BE2C (cell line): Measurements from ENCODE around the gene TMEM250.

Experiments
- DNase-seq: peaks from one replicate; pipeline ENCODE4 v3.0.0-alpha.2; 2020
- H3K27me3 ChIP-seq: fragments of 250-450 bp; sonication (Bioruptor Pico); 2 replicates; pipeline ENCODE4 v1.5.1; 2020; ENCODE audit warnings: mild to moderate bottlenecking
- H3K36me3 ChIP-seq: fragments of 250-450 bp; sonication (Bioruptor Pico); 2 replicates; pipeline ENCODE4 v1.5.1; 2020; ENCODE audit warnings: mild to moderate bottlenecking
- H3K4me1 ChIP-seq: fragments of 250-450 bp; sonication (Bioruptor Pico); 2 replicates; pipeline ENCODE4 v1.5.1; 2020
- H3K4me3 ChIP-seq: 2 replicates; pipeline ENCODE4 v1.5.1; 2011; ENCODE audit warnings: low read depth, low read length
- H3K9me3 ChIP-seq: fragments of 250-450 bp; sonication (Bioruptor Pico); 2 replicates; pipeline ENCODE4 v1.5.1; 2020
- CTCF ChIP-seq: IDR thresholded peaks from 2 replicates; pipeline ENCODE4 v1.5.1; 2012; ENCODE audit warnings: mild to moderate bottlenecking, low read depth, low read length

TMEM250 gene

GRCh38 chr9:136114610-136115009 lies 4.1 kb downstream of the TMEM250 start:
- no peak for DNase-seq
- TF ChIP-seq CTCF: no peak
- Histone ChIP-seq H3K4me3 (no peak overlapping the region), H3K9me3 (no peaks in the 10 kb centered on the region), H3K36me3 (peaks cover 23% of the 10 kb centered on the region), H3K27me3 (no peaks in the 10 kb centered on the region), H3K4me1 (peaks cover 16% of the 10 kb centered on the region)

GRCh38 chr9:136112541-136112940 lies 6.1 kb downstream of the TMEM250 start:
- no peaks in the 10 kb centered on the region for H3K27me3 ChIP-seq
- no peaks in the 10 kb centered on the region for H3K9me3 ChIP-seq
- no peak for DNase-seq
- H3K4me3 ChIP-seq: no peak overlapping the region
- peaks cover 33% of the 10 kb centered on the region for H3K4me1 ChIP-seq
- peaks cover 23% of the 10 kb centered on the region for H3K36me3 ChIP-seq
- TF ChIP-seq CTCF: no peak

GRCh38 chr9:136111910-136112309 lies 6.8 kb downstream of the TMEM250 start:
- Histone ChIP-seq H3K9me3 (no peaks in the 10 kb centered on the region), H3K4me1 (peaks cover 38% of the 10 kb centered on the region), H3K4me3 (no peak overlapping the region), H3K27me3 (no peaks in the 10 kb centered on the region), H3K36me3 (peaks cover 23% of the 10 kb centered on the region)
- no peak for DNase-seq
- TF ChIP-seq CTCF: no peak

GRCh38 chr9:136111190-136111589 lies 7.5 kb downstream of the TMEM250 start:
- DNase-seq: no peak
- no peaks in the 10 kb centered on the region for H3K9me3 ChIP-seq
- H3K36me3 ChIP-seq: peaks cover 16% of the 10 kb centered on the region
- no peak for TF ChIP-seq CTCF
- no peaks in the 10 kb centered on the region for H3K27me3 ChIP-seq
- no peak overlapping the region for H3K4me3 ChIP-seq
- peaks cover 44% of the 10 kb centered on the region for H3K4me1 ChIP-seq

GRCh38 chr9:136110082-136111061 lies 8.3 kb downstream of the TMEM250 start:
- TF ChIP-seq CTCF: peak; percentile 16; the same call in 1 of the 2 replicates
- H3K27me3 ChIP-seq: no peaks in the 10 kb centered on the region
- H3K9me3 ChIP-seq: no peaks in the 10 kb centered on the region
- DNase-seq: no peak
- H3K4me1 ChIP-seq: peaks cover 50% of the 10 kb centered on the region
- peaks cover 8% of the 10 kb centered on the region for H3K36me3 ChIP-seq
- H3K4me3 ChIP-seq: peak overlapping the region; percentile 50
